ENCODE measurements around the gene CELF4.

DNA sequence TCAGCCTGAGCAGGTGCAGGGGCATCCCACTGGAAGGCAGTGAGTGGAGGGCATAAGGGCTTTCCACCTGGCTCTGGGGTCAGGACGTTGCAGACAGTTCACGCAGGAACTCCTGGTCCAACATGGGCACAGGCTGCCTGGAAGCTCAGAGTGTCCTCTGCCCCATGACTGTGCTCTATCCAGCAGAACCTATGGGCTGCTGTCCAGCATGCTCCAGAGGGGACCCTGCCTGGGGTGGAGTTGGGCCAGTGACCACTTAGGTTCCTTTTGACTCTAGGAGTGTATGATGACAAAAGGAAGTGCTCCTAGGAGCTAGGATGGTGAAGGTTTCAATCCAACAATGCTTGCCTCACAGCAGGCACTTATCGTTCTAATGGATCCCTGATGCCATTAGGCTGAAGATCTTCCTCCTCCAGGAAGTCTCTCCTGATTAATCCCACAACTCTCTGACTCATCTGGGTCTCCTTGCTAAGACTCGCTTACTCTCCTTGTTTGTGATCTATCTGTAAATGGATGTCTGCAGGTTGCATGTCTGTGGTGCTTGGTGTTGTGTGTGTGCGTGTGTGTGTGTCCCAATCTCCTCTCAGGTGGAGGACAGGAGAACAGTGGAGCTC, 224.0 kb downstream of the CELF4 start:
- TF ChIP-seq, protein P1, sequence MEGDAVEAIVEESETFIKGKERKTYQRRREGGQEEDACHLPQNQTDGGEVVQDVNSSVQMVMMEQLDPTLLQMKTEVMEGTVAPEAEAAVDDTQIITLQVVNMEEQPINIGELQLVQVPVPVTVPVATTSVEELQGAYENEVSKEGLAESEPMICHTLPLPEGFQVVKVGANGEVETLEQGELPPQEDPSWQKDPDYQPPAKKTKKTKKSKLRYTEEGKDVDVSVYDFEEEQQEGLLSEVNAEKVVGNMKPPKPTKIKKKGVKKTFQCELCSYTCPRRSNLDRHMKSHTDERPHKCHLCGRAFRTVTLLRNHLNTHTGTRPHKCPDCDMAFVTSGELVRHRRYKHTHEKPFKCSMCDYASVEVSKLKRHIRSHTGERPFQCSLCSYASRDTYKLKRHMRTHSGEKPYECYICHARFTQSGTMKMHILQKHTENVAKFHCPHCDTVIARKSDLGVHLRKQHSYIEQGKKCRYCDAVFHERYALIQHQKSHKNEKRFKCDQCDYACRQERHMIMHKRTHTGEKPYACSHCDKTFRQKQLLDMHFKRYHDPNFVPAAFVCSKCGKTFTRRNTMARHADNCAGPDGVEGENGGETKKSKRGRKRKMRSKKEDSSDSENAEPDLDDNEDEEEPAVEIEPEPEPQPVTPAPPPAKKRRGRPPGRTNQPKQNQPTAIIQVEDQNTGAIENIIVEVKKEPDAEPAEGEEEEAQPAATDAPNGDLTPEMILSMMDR (IDR thresholded peaks at IDR 0.05 in 8 of 11, conservative IDR thresholded peaks at IDR 0.05 in 3 of 11), result no peak
- TF ChIP-seq POLR2A (IDR thresholded peaks at IDR 0.05), result no peak
- TF ChIP-seq POLR2AphosphoS5 (IDR thresholded peaks at IDR 0.05), result no peak

Measured in spleen (tissue), 7 donors.